ENCODE data around the gene LIN54. TPM values are rescaled to one million over a fixed set of nuclear protein-coding genes. Genes with fewer than 3 reads are reported as not detected.

Gene LIN54
- total and polyA plus RNA-seq, 9 of the 15 experiments (the other 6 are each of a cell fraction or from before 2014, with no cell fraction given), result 2.2 to 22.5 (median 15.8) TPM

DNA sequence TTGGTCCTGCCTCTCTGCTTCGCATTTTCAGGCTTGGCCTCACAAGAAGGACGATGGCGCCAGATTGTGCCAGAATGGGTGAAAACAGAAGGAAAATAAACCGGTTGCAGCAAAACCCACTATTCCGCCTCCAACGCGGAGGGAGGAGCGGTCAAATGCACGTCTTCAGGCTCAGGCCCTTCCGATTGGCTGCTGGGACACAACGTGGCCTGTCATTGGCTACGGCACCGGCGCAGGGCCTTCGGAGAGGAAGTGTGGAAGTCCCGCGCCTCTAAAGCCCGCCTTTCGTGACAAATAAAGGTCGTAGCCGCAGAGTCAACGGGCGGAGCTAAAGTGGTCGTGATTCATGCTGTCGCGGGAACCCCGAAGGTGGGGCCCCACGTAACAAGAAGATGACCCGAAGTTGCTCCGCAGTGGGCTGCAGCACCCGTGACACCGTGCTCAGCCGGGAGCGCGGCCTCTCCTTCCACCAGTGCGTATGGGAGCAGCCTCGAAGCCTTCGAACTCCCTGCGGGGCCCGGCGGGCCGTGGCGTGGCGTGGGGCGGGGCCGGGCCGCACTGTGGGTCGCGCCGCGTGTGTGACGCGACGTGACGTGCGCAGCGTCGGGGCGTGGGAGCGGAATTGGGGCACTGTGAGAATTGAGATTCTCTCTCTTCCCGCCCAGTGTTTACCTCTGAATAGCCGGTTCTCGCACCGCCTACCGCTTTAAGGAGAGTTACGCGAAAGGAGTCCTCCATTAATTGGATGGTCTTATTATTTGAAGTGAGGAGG, 110.0 kb downstream of the LIN54 start, which contains the start of gene THAP9 (continued):
- TF ChIP-seq NCOA2 (IDR thresholded peaks at IDR 0.05; ENCODE audit: partially characterized antibody in 2 of 2) (no peak), SRSF7 (optimal IDR thresholded peaks at IDR 0.05; ENCODE audit: low read depth, low read length) (no peak), CAMTA2 (CRISPR knock-in tag; conservative IDR thresholded peaks at IDR 0.05) (no peak), KDM2B (CRISPR knock-in tag; IDR thresholded peaks at IDR 0.05) (no peak), ZNF707 (CRISPR knock-in tag; conservative IDR thresholded peaks at IDR 0.05) (no peak), MEF2D (tag; conservative IDR thresholded peaks at IDR 0.05; ENCODE audit: low read depth) (no peak), NCOA4 (IDR thresholded peaks at IDR 0.05; ENCODE audit: partially characterized antibody) (no peak), PML (IDR thresholded peaks at IDR 0.05; ENCODE audit: low read length) (peak; percentile 86), TRIM24 (IDR thresholded peaks at IDR 0.05) (0 out of 4 replicates have a peak, but pooled peaks of 1 of the 2 experiments have one; percentile 5), ATF1 (CRISPR knock-in tag; IDR thresholded peaks at IDR 0.05) (peak; percentile 67), ATF1 (tag; IDR thresholded peaks at IDR 0.05) (peak; percentile 99), DIDO1 (tag; IDR thresholded peaks at IDR 0.05; ENCODE audit: low read depth) (no peak), CCAR2 (IDR thresholded peaks at IDR 0.05; ENCODE audit: low read depth, low read length) (no peak), STAT5B (CRISPR knock-in tag; IDR thresholded peaks at IDR 0.05) (no peak)
- TF ChIP-seq, protein P1, sequence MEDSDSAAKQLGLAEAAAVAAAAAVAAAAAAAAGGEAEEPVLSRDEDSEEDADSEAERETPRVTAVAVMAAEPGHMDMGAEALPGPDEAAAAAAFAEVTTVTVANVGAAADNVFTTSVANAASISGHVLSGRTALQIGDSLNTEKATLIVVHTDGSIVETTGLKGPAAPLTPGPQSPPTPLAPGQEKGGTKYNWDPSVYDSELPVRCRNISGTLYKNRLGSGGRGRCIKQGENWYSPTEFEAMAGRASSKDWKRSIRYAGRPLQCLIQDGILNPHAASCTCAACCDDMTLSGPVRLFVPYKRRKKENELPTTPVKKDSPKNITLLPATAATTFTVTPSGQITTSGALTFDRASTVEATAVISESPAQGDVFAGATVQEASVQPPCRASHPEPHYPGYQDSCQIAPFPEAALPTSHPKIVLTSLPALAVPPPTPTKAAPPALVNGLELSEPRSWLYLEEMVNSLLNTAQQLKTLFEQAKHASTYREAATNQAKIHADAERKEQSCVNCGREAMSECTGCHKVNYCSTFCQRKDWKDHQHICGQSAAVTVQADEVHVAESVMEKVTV (CRISPR knock-in tag; IDR thresholded peaks at IDR 0.05), result no peak
- TF ChIP-seq, protein P2, sequence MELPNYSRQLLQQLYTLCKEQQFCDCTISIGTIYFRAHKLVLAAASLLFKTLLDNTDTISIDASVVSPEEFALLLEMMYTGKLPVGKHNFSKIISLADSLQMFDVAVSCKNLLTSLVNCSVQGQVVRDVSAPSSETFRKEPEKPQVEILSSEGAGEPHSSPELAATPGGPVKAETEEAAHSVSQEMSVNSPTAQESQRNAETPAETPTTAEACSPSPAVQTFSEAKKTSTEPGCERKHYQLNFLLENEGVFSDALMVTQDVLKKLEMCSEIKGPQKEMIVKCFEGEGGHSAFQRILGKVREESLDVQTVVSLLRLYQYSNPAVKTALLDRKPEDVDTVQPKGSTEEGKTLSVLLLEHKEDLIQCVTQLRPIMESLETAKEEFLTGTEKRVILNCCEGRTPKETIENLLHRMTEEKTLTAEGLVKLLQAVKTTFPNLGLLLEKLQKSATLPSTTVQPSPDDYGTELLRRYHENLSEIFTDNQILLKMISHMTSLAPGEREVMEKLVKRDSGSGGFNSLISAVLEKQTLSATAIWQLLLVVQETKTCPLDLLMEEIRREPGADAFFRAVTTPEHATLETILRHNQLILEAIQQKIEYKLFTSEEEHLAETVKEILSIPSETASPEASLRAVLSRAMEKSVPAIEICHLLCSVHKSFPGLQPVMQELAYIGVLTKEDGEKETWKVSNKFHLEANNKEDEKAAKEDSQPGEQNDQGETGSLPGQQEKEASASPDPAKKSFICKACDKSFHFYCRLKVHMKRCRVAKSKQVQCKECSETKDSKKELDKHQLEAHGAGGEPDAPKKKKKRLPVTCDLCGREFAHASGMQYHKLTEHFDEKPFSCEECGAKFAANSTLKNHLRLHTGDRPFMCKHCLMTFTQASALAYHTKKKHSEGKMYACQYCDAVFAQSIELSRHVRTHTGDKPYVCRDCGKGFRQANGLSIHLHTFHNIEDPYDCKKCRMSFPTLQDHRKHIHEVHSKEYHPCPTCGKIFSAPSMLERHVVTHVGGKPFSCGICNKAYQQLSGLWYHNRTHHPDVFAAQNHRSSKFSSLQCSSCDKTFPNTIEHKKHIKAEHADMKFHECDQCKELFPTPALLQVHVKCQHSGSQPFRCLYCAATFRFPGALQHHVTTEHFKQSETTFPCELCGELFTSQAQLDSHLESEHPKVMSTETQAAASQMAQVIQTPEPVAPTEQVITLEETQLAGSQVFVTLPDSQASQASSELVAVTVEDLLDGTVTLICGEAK (IDR thresholded peaks at IDR 0.05), result peak; percentile 81
- TF ChIP-seq, protein P2 (CRISPR knock-in tag; IDR thresholded peaks at IDR 0.05), result no peak
- TF ChIP-seq, protein P3, sequence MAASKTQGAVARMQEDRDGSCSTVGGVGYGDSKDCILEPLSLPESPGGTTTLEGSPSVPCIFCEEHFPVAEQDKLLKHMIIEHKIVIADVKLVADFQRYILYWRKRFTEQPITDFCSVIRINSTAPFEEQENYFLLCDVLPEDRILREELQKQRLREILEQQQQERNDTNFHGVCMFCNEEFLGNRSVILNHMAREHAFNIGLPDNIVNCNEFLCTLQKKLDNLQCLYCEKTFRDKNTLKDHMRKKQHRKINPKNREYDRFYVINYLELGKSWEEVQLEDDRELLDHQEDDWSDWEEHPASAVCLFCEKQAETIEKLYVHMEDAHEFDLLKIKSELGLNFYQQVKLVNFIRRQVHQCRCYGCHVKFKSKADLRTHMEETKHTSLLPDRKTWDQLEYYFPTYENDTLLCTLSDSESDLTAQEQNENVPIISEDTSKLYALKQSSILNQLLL (CRISPR knock-in tag; IDR thresholded peaks at IDR 0.05; ENCODE audit: borderline replicate concordance), result no peak
